Measurements from ENCODE around the gene TAF1A. TPM values are rescaled to one million over a fixed set of nuclear protein-coding genes. Genes with fewer than 3 reads are reported as not detected.

The TAF1A gene
- total and polyA plus RNA-seq, 4 donors, result 1.8 to 13.7 (median 5.1) TPM

- ATAC-seq (ENCODE audit: insufficient read depth, low FRiP score), result no peak
- peaks cover 0 to 8% (median 0%) of the 10 kb centered on the region in 5 donors for H3K4me1 ChIP-seq (ENCODE audit: control insufficient read depth in 5 of 5, insufficient read depth in 5 of 5, low read length in 5 of 5)
- 54 to 66% methylated on average over 8 of the region's 8 CpGs for WGBS, 2 donors
- H3K9ac ChIP-seq (ENCODE audit: insufficient read depth in 1 of 2, low read length in 2 of 2), result no peak within 1 kb of the TSS
- no peaks in the 10 kb centered on the region for H3K27me3 ChIP-seq (ENCODE audit: control insufficient read depth in 3 of 3, insufficient read depth in 3 of 3, low read length in 2 of 3)
- H3K9me3 ChIP-seq (ENCODE audit: control insufficient read depth in 4 of 4, insufficient read depth in 3 of 4, low read length in 3 of 4), result peaks cover 0 to 2% (median 0%) of the 10 kb centered on the region in 4 donors
- no peak for TF ChIP-seq CTCF (IDR thresholded peaks at IDR 0.05; ENCODE audit: control extremely low read depth, extremely low read depth)
- H3K27ac ChIP-seq (ENCODE audit: low read depth in 1 of 2, low read length in 1 of 2), result no peak within 1 kb of the TSS
- no peaks in the 10 kb centered on the region for H3K36me3 ChIP-seq (ENCODE audit: control insufficient read depth in 4 of 4, insufficient read depth in 4 of 4, low read length in 4 of 4)
- no peak for DNase-seq
- no peak within 1 kb of the TSS for H3K4me3 ChIP-seq
Observed at GRCh38 chr1:222547944-222548671, 41.6 kb downstream of the TAF1A start, which contains the start of gene HHIPL2. TSS of gene HHIPL2 (minus strand) at chr1:222548104. CDS start at chr1:222548044, 60 bp downstream.

DNA sequence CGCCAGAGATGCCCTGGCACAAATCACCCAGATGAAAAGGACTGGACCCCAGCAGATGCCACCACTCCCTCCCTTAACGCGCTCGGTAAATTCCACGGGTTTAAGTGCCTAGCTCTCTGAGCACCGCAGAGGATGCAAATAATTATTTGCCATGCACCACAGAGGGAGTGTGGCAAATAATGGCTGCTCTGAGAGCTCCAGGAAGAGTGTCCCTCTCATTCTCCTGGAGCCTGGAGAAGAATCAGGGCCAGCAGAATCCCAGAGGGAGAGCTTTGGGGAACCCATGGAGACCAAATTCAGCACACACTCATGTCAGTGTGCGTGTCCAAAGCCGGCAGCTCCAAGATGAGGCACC is 42.5 kb downstream of the TAF1A start:
- ATAC-seq (ENCODE audit: insufficient read depth, low FRiP score), result no peak

GRCh38 chr1:222546548-222547259 is 43.0 kb downstream of the TAF1A start:
- Histone ChIP-seq H3K36me3 (ENCODE audit: control insufficient read depth in 4 of 4, insufficient read depth in 4 of 4, low read length in 4 of 4) (no peaks in the 10 kb centered on the region), H3K9me3 (ENCODE audit: control insufficient read depth in 4 of 4, insufficient read depth in 3 of 4, low read length in 3 of 4) (peaks cover 0 to 2% (median 0%) of the 10 kb centered on the region in 4 donors), H3K27ac (ENCODE audit: low read depth in 1 of 2, low read length in 1 of 2) (no peak overlapping the region), H3K9ac (ENCODE audit: insufficient read depth in 1 of 2, low read length in 2 of 2) (no peak overlapping the region), H3K4me1 (ENCODE audit: control insufficient read depth in 5 of 5, insufficient read depth in 5 of 5, low read length in 5 of 5) (peaks cover 0 to 8% (median 0%) of the 10 kb centered on the region in 5 donors), H3K27me3 (ENCODE audit: control insufficient read depth in 3 of 3, insufficient read depth in 3 of 3, low read length in 2 of 3) (no peaks in the 10 kb centered on the region), H3K4me3 (no peak overlapping the region)
- ATAC-seq (ENCODE audit: insufficient read depth, low FRiP score) (no peak), DNase-seq (peak; percentile 32 to 62 (median 52))
- TF ChIP-seq CTCF (IDR thresholded peaks at IDR 0.05; ENCODE audit: control extremely low read depth, extremely low read depth), result no peak
- WGBS, 2 donors, result 19 to 20% methylated on average over 7 of the region's 7 CpGs

More for the DNA sequence above, 42.5 kb downstream of the TAF1A start:
- no peak for TF ChIP-seq CTCF (IDR thresholded peaks at IDR 0.05; ENCODE audit: control extremely low read depth, extremely low read depth)
- 61 to 68% methylated on average over 8 of the region's 8 CpGs for WGBS, 2 donors
- Histone ChIP-seq H3K9ac (ENCODE audit: insufficient read depth in 1 of 2, low read length in 2 of 2) (no peak overlapping the region), H3K36me3 (ENCODE audit: control insufficient read depth in 4 of 4, insufficient read depth in 4 of 4, low read length in 4 of 4) (no peaks in the 10 kb centered on the region), H3K9me3 (ENCODE audit: control insufficient read depth in 4 of 4, insufficient read depth in 3 of 4, low read length in 3 of 4) (peaks cover 0 to 2% (median 0%) of the 10 kb centered on the region in 4 donors), H3K27me3 (ENCODE audit: control insufficient read depth in 3 of 3, insufficient read depth in 3 of 3, low read length in 2 of 3) (no peaks in the 10 kb centered on the region), H3K4me1 (ENCODE audit: control insufficient read depth in 5 of 5, insufficient read depth in 5 of 5, low read length in 5 of 5) (peaks cover 0 to 8% (median 0%) of the 10 kb centered on the region in 5 donors), H3K27ac (ENCODE audit: low read depth in 1 of 2, low read length in 1 of 2) (no peak overlapping the region), H3K4me3 (no peak overlapping the region)
- DNase-seq, result no peak
